Renal cortex interstitium (tissue), 11 donors: ENCODE data around the gene UBALD1. TPM values are rescaled to one million over a fixed set of nuclear protein-coding genes. Genes with fewer than 3 reads are reported as not detected.

Experiments
- DNase-seq, 11 donors: peaks; one replicate each; pipeline ENCODE4 v3.0.0-alpha.2; 2013; ENCODE audit warnings: low read depth in 9 of 11, low spot score in 4 of 11; ENCODE audit errors: extremely low read depth in 1 of 11
- polyA plus RNA-seq, 3 donors: library from polyadenylated mRNA; unstranded; fragments of 120-200 nt; gene quantifications; one replicate each; pipeline ENCODE4 v1.2.1, GENCODE V29; 2013; ENCODE audit not compliant: insufficient read length in 3 of 3

Gene UBALD1
- polyA plus RNA-seq, 3 donors = 11.6 to 31.8 (median 23.5) TPM

- DNase-seq = peak in 3 of 11 donors; percentile 26 to 54 (median 47)
Observed at GRCh38 chr16:4624827-4625559, 10.3 kb upstream of the UBALD1 start.

GRCh38 chr16:4624015-4624826, 9.5 kb upstream of the UBALD1 start, which contains the start of gene MGRN1:
Gene MGRN1, plus strand, starts transcription at chr16:4624826. Its CDS starts 135 bp downstream, at chr16:4624961.
- peak; percentile 96 to 97 (median 97) for DNase-seq

GRCh38 chr16:4623593-4623992, 8.9 kb upstream of the UBALD1 start:
- DNase-seq = no peak

- DNase-seq = no peak
Observed at GRCh38 chr16:4618645-4619418, 4.1 kb upstream of the UBALD1 start.

GRCh38 chr16:4617880-4618279, 3.2 kb upstream of the UBALD1 start:
- DNase-seq = no peak

GRCh38 chr16:4616047-4616811, 1.5 kb upstream of the UBALD1 start:
- DNase-seq = peak; percentile 99 to 100 (median 100)

GRCh38 chr16:4615384-4616046, 827 bp upstream of the UBALD1 start:
- DNase-seq = no peak

GRCh38 chr16:4613636-4614570, 785 bp downstream of the UBALD1 start:
- DNase-seq = peak in 2 of 11 donors; percentile 28 to 48

GRCh38 chr16:4612977-4613635, 1.6 kb downstream of the UBALD1 start:
- DNase-seq = no peak

GRCh38 chr16:4612474-4612931, 2.2 kb downstream of the UBALD1 start:
- DNase-seq = no peak

- no peak for DNase-seq
Observed at GRCh38 chr16:4611337-4612021, 3.2 kb downstream of the UBALD1 start.

- no peak for DNase-seq
Observed at GRCh38 chr16:4610011-4611005, 4.4 kb downstream of the UBALD1 start.

GRCh38 chr16:4609200-4610010, 5.3 kb downstream of the UBALD1 start:
- no peak for DNase-seq

GRCh38 chr16:4608704-4608980, 6.0 kb downstream of the UBALD1 start:
- no peak for DNase-seq
